Liver (tissue), 9 donors: ENCODE data around the gene BPIFB4. TPM values are rescaled to one million over a fixed set of nuclear protein-coding genes. Genes with fewer than 3 reads are reported as not detected.

ENCODE experiments used
- DNase-seq: peaks from one replicate; pipeline ENCODE4 v3.0.0-alpha.2; 2017; ENCODE audit warnings: low spot score
- H3K27ac ChIP-seq, 2 donors: one replicate each; pipeline ENCODE4 v1.7.0; 2013; ENCODE audit warnings: inconsistent platforms in 2 of 2, low read length in 2 of 2, control low read depth in 1 of 2, low read depth in 1 of 2, mild to moderate bottlenecking in 1 of 2
- H3K27me3 ChIP-seq, 4 donors: one replicate each; pipeline versions ENCODE4 v1.6.1 to v1.7.0; 2013; ENCODE audit warnings: low read length in 3 of 4, inconsistent platforms in 1 of 4, mild to moderate bottlenecking in 1 of 4, moderate library complexity in 1 of 4; ENCODE audit not compliant: control insufficient read depth in 4 of 4, insufficient read depth in 4 of 4
- H3K36me3 ChIP-seq, 4 donors: one replicate each; pipeline versions ENCODE4 v1.6.1 to v1.7.0; 2013; ENCODE audit warnings: low read length in 3 of 4, mild to moderate bottlenecking in 3 of 4, low read depth in 1 of 4, moderate library complexity in 1 of 4; ENCODE audit not compliant: control insufficient read depth in 4 of 4, insufficient read depth in 3 of 4
- H3K4me1 ChIP-seq, 4 donors: one replicate each; pipeline versions ENCODE4 v1.6.1 to v1.7.0; 2013; ENCODE audit warnings: low read length in 3 of 4, mild to moderate bottlenecking in 3 of 4, moderate library complexity in 1 of 4; ENCODE audit not compliant: control insufficient read depth in 4 of 4, insufficient read depth in 4 of 4
- H3K4me3 ChIP-seq, 3 donors: one replicate each; pipeline versions ENCODE4 v1.6.1 to v1.7.0; 2013; ENCODE audit warnings: low read length in 3 of 3, control low read depth in 1 of 3, low read depth in 1 of 3, mild to moderate bottlenecking in 1 of 3
- H3K9ac ChIP-seq, 2 donors: one replicate each; pipeline ENCODE4 v1.7.0; 2013; ENCODE audit warnings: low read length in 2 of 2, mild to moderate bottlenecking in 2 of 2, moderate library complexity in 2 of 2, control low read depth in 1 of 2, low read depth in 1 of 2
- H3K9me3 ChIP-seq, 4 donors: one replicate each; pipeline versions ENCODE4 v1.6.1 to v1.7.0; 2013; ENCODE audit warnings: low read length in 3 of 4; ENCODE audit not compliant: control insufficient read depth in 4 of 4
- ATF3 ChIP-seq: IDR thresholded peaks from 2 replicates; pipeline ENCODE4 v1.6.1; 2016; ENCODE audit warnings: antibody characterized with exemption
- CTCF ChIP-seq: fragments of 150-350 bp; IDR thresholded peaks from 2 replicates; pipeline ENCODE4 v1.5.1; 2017; ENCODE audit warnings: improper control_type of control experiment, low read depth, low read length; ENCODE audit not compliant: missing input control
- EGR1 ChIP-seq, 2 donors: IDR thresholded peaks; 2 replicates each; pipeline ENCODE4 v1.6.1; 2016 to 2018; ENCODE audit warnings: antibody characterized with exemption in 2 of 2, low read depth in 2 of 2
- FOXA1 ChIP-seq: IDR thresholded peaks from 2 replicates; pipeline ENCODE4 v1.6.1; 2016; ENCODE audit warnings: antibody characterized with exemption
- FOXA2 ChIP-seq: IDR thresholded peaks from 2 replicates; pipeline ENCODE4 v1.6.1; 2016; ENCODE audit warnings: antibody characterized with exemption
- GABPA ChIP-seq, 2 donors: IDR thresholded peaks in 1 of 2; conservative IDR thresholded peaks in 1 of 2; 2 replicates each; pipeline ENCODE4 v1.6.1; 2016; ENCODE audit warnings: antibody characterized with exemption in 2 of 2, mild to moderate bottlenecking in 1 of 2, moderate library complexity in 1 of 2
- HNF4G ChIP-seq: IDR thresholded peaks from 2 replicates; pipeline ENCODE4 v1.6.1; 2016; ENCODE audit warnings: antibody characterized with exemption
- JUND ChIP-seq, 2 donors: IDR thresholded peaks; 2 replicates each; pipeline ENCODE4 v1.6.1; 2016; ENCODE audit warnings: antibody characterized with exemption in 2 of 2
- NR2F2 ChIP-seq: IDR thresholded peaks from 2 replicates; pipeline ENCODE4 v1.6.1; 2016; ENCODE audit warnings: antibody characterized with exemption
- RAD21 ChIP-seq, 2 donors: IDR thresholded peaks; 2 replicates each; pipeline ENCODE4 v1.6.1; 2016; ENCODE audit warnings: antibody characterized with exemption in 2 of 2, mild to moderate bottlenecking in 2 of 2
- REST ChIP-seq: IDR thresholded peaks from 2 replicates; pipeline ENCODE4 v1.6.1; 2016; ENCODE audit warnings: antibody characterized with exemption, mild to moderate bottlenecking
- RXRA ChIP-seq, 2 donors: IDR thresholded peaks; 2 replicates each; pipeline ENCODE4 v1.6.1; 2017 to 2018; ENCODE audit warnings: antibody characterized with exemption in 2 of 2, mild to moderate bottlenecking in 1 of 2
- SP1 ChIP-seq: IDR thresholded peaks from 2 replicates; pipeline ENCODE4 v1.6.1; 2018; ENCODE audit warnings: antibody characterized with exemption, mild to moderate bottlenecking
- YY1 ChIP-seq: IDR thresholded peaks from 2 replicates; pipeline ENCODE4 v1.6.1; 2016; ENCODE audit warnings: antibody characterized with exemption, mild to moderate bottlenecking
- WGBS: extraction: QIAGEN DNeasy Blood & Tissue Kit; methylation state at CpG from one replicate; pipeline ENCODE4 v1.1.7; 2013; 5-methylcytosine and 5-hydroxymethylcytosine counted together
- polyA plus RNA-seq, 2 donors: library from polyadenylated mRNA; stranded (reverse) in 1 of 2; unstranded in 1 of 2; fragments of 200-250 nt in 1 of 2; fragments of >200 nt in 1 of 2; fragmentation: Nextera tagmentation in 1 of 2; extraction: Ambion mirVana in 1 of 2; gene quantifications; one replicate each; pipeline versions ENCODE4 v1.2.1 to v1.2.3, GENCODE V29; 2013 to 2015
- total RNA-seq, 2 donors: library from RNA; depleted of rRNA; stranded (reverse); fragments of >200 nt; gene quantifications; one replicate each; pipeline ENCODE4 v1.2.3, GENCODE V29; 2014
- donor health status: healthy.
- donor health status: healthy.
- donor health status: healthy.
- donor health status: healthy.
- donor health status: healthy.

Gene BPIFB4
- total RNA-seq: not detected
- under 1 TPM in 1 of 2 donors, not detected in 1; 0.16 TPM for polyA plus RNA-seq

- Histone ChIP-seq H3K27me3 (no peaks in the 10 kb centered on the region), H3K36me3 (no peaks in the 10 kb centered on the region), H3K27ac (no peak within 1 kb of the TSS), H3K9me3 (no peaks in the 10 kb centered on the region), H3K9ac (no peak within 1 kb of the TSS), H3K4me1 (no peaks in the 10 kb centered on the region), H3K4me3 (no peak within 1 kb of the TSS)
- WGBS: 86% methylated on average over 2 of the region's 2 CpGs
- TF ChIP-seq YY1 (no peak), FOXA2 (no peak), NR2F2 (no peak), EGR1 (IDR thresholded peaks at IDR 0.05; ENCODE audit: low read depth in 2 of 2) (no peak), GABPA (IDR thresholded peaks at IDR 0.05 in 1 of 2, conservative IDR thresholded peaks at IDR 0.05 in 1 of 2) (no peak), SP1 (no peak), CTCF (no peak), JUND (IDR thresholded peaks at IDR 0.05) (no peak), HNF4G (no peak), RXRA (IDR thresholded peaks at IDR 0.05) (no peak), ATF3 (no peak), RAD21 (IDR thresholded peaks at IDR 0.05) (no peak)
- no peak for DNase-seq
Observed at GRCh38 chr20:33079259-33079658, at the start of gene BPIFB4. BPIFB4 (plus strand) TSS chr20:33079643; CDS start chr20:33081527, 1,884 bp downstream.

GRCh38 chr20:33030076-33030475, 49.4 kb upstream of the BPIFB4 start:
- WGBS: 87% methylated on average over 9 of the region's 9 CpGs
- Histone ChIP-seq H3K9ac (no peak overlapping the region), H3K27me3 (no peaks in the 10 kb centered on the region), H3K4me1 (no peaks in the 10 kb centered on the region), H3K27ac (no peak overlapping the region), H3K36me3 (no peaks in the 10 kb centered on the region), H3K4me3 (no peak overlapping the region), H3K9me3 (no peaks in the 10 kb centered on the region)
- no peak for DNase-seq
- no peak for TF ChIP-seq EGR1 (IDR thresholded peaks at IDR 0.05; ENCODE audit: low read depth in 2 of 2)
- no peak for TF ChIP-seq YY1
- TF ChIP-seq RXRA (IDR thresholded peaks at IDR 0.05): no peak
- no peak for TF ChIP-seq CTCF
- no peak for TF ChIP-seq ATF3
- TF ChIP-seq FOXA1: no peak
- TF ChIP-seq REST: no peak
- no peak for TF ChIP-seq RAD21 (IDR thresholded peaks at IDR 0.05)
- TF ChIP-seq SP1: no peak
- TF ChIP-seq NR2F2: no peak
